ENCODE data around the gene MED13L.

Gene MED13L

GRCh38 chr12:116184763-116185162 is 92.7 kb downstream of the MED13L start:
- no peak for DNase-seq (ENCODE audit: low read depth, low spot score)

GRCh38 chr12:116183741-116184141 is 93.8 kb downstream of the MED13L start:
- DNase-seq (ENCODE audit: low read depth, low spot score), result no peak

- DNase-seq (ENCODE audit: low read depth, low spot score), result no peak
Observed at GRCh38 chr12:116182359-116183063, 95.0 kb downstream of the MED13L start.

DNA sequence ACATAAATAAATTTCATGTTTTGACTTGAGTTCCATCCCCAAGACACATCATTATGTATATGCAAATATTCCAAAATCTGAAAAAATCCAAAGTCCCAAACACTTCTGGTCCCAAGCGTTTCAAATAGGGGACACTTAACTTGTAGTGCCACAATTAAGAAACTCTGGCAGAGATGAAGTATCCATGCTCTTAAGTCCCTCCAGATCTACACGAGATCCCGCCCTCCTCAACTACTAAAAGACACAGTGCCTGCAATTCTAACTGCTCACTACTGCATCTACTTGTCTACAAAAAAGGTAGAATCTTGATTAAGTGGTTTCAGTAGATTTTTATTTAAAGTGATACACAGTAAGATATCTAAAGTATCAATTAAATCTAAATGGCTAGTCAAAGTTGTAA is 97.0 kb downstream of the MED13L start:
- no peak for DNase-seq (ENCODE audit: low read depth, low spot score)

GRCh38 chr12:116179384-116179783 is 98.1 kb downstream of the MED13L start:
- DNase-seq (ENCODE audit: low read depth, low spot score), result no peak

DNA sequence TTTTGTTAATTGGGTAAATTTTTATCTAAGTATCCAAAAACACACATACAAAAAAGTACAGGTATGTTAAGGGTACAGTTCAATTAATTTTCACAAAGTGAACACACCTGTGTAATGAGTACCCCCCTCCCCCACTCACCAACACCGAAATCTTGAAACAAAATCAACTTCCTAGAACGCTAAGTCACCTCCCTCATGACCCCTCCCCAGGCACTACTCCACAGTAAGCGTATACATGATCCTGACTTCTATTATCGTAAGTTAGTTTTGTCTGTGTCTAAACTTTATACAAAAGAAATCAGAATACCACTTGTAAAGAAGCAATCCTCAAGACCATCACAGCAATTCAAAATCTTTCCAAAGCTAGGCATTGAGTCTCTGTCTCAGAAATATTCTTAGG is 100.5 kb downstream of the MED13L start:
- no peak for DNase-seq (ENCODE audit: low read depth, low spot score)

DNA sequence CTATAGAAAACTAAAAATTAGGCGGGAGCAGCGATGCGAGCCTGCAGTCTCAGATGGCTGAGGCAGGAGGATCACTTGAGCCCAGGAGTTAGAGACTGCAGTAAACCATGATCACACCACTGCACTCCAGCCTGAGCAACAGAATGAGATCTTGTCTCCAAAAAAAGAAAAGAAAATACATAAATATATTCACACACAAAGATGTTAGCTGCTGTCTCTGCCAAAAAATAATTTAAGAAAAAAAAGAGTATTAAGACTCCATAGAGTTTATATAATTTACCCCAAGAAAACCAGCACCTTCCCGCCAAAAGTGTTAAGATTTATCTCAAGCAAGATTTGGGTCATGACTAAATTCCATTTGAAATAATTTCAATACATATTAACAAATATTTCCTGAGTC is 102.6 kb downstream of the MED13L start:
- no peak for DNase-seq (ENCODE audit: low read depth, low spot score)

DNA sequence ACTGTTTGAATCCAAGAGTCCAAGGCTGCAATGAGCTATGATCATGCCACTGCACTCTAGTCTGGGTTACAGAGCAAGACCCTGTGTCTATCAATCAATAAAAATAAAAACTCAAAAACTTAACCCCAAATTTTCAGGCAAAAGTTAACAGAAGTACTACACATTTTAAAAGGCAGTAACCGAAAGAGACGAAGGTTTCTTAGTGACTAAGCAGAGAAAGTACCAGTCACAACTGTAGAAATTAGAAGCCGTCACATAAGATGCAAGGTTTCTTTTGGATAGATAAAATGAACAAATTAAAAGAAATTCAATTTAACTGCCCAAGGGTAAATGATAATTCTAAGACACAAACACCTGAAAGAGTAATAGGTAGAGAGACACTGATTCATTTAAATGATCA is 103.5 kb downstream of the MED13L start:
- DNase-seq (ENCODE audit: low read depth, low spot score), result no peak

DNA sequence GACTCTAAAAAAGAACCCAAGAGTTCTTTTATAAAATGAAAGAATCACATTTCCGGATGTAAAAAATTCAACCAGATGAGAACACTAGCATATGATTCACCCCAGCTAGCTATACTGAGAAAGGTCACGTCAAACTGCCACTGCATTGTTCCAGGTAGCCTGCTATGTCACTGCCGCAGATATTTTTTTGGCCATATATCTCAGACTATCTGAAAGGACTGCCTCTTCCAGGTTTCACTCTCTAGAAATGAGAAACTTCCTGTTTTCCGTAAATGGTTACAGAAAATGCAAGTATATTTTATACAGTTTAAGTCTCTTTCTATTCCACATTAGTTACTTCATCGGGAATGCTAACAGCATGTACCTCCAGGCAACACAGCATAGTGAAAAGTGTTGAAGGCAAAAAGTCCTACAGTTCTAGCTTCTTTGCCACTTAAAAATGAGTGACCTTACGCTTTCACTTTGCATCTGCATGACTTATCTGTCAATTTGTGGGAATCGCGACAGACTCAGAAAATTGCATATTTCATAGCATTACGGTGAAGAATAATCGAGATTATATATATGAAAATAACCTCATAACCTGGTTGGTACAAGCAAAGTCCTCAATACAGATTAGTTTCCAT is 105.2 kb downstream of the MED13L start:
- DNase-seq (ENCODE audit: low read depth, low spot score), result no peak

- DNase-seq (ENCODE audit: low read depth, low spot score), result no peak
Observed at GRCh38 chr12:116171549-116171948, 105.9 kb downstream of the MED13L start.

DNA sequence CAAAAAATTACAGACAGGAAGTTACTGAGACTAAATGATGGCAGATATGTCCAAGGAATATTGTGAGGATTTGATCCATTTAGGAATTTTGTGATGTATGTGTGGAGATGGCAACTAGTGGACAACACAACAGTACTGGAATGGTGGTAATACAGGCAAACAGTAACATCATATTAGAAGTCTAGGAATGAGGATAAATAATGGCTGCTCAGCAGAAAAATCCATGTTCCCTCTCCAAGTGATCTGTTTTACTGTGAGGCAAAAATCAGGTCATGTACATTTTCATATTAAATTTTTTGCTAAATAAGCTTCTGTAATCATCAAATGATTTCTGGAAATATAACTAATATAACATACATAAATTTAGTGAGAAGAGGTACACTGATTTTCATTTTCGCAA is 108.4 kb downstream of the MED13L start:
- DNase-seq (ENCODE audit: low read depth, low spot score), result no peak

DNA sequence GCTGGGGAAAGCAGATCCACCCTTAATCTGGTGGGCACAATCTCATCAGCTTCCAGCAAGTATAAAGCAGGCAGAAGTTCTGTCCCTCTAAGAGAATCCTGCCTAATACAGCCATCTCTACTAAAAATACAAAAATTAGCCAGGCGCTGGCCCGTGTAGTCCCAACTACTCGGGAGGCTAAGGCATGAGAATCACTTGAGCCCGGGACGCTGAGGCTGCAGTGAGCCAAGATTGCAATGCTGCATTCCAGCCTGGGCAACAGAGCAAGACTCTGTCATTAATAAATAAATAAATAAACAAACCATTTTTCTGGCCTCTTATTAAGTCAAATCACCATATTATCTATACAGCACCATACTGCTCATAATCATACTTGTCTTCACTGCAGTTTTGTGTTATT is 111.2 kb downstream of the MED13L start:
- DNase-seq (ENCODE audit: low read depth, low spot score), result no peak

DNA sequence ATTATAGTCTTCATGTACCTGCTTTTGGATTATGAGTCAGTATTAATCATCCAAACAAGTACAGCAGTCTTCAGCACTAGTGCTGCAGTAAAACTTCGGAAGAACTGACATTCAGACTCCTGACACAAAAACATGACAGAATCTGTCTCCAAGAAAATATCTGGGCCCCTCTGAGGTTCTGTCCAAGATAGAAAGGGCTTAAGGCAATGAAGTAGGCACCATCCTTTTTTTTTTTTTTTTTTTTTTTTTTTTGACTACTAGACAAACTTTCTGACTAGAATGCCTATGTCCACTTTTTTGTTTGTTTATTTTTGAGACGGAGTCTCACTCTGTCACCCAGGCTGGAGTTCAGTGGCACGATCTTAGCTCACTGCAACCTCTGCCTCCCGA is 112.5 kb downstream of the MED13L start:
- no peak for DNase-seq (ENCODE audit: low read depth, low spot score)

- DNase-seq (ENCODE audit: low read depth, low spot score), result no peak
Observed at GRCh38 chr12:116164250-116165035, 113.0 kb downstream of the MED13L start.

DNA sequence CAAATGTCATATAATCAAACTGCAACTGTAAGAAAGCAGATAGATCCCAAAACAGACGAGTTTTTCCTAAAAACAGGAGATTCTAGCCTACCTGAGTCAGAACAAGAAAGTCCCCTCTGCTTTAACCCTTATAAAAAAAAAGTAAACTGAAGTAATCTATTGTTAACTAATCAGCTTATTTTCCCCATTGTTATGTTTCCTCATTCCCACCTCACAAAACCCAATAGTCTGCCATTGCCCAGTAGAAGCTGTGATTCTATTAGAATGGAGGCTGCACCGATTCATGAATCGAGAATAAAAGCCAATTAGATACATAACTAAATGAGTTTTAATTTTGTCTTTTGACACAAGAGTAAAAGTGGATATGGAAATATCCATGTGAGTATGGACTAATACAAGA is 115.4 kb downstream of the MED13L start:
- DNase-seq (ENCODE audit: low read depth, low spot score), result no peak

DNA sequence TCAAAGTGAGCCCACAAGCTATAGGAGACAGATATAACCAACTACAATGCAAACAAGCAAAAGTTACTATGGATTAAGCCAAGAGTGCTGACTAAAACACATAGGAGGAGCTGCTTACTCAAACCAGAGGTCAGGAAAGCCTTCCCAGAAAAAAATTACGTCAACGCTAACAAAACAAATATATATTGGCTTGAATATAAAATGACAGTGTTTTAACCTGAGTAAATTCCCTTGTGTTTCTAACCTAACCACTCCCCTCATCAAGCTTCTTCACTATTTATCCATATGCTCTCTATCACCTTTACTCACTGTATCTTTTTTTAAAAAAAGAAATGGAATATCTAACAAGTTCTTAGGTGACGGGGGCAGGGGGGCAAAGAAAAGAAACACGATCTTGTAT is 115.9 kb downstream of the MED13L start:
- no peak for DNase-seq (ENCODE audit: low read depth, low spot score)

GRCh38 chr12:116160883-116161458 is 116.5 kb downstream of the MED13L start:
- no peak for DNase-seq (ENCODE audit: low read depth, low spot score)

DNA sequence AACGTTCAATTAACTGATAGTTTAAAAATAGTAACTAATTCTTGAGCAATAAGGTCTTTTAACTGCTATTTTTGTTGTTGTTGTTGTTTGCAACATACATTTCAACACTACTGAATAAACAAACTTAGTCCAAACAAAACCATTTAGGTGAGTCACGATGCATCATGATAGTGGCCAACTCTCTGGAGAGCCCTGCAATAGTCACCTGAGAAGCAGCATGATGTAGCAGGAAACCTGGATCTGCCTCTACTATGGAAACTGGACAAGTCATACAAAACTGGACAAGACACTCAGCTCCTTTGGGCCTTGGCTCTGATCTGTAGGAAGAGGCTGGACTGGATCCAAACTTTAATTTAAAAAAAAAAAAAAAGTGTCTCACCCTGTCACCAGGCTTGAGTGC is 117.3 kb downstream of the MED13L start:
- DNase-seq (ENCODE audit: low read depth, low spot score), result no peak

GRCh38 chr12:116159593-116160200 is 117.8 kb downstream of the MED13L start:
- no peak for DNase-seq (ENCODE audit: low read depth, low spot score)

DNA sequence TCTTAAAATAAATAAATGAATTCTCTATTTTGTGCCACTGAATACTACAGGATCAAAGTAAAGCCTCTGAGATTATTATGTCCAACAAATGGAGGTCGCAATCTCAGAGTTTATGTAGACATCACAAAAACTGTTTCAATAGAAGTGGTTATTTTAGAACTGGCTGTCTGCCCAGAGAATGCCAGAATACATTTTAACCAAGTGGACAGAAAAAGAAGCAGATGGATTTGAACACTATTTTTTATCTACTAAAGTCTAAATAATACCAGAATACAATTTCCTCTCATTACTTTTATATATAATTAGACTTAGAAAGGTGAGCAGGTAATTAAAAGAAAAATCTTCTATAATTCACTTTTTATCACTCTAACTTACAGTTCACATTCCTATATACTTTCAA is 118.3 kb downstream of the MED13L start:
- no peak for DNase-seq (ENCODE audit: low read depth, low spot score)

DNA sequence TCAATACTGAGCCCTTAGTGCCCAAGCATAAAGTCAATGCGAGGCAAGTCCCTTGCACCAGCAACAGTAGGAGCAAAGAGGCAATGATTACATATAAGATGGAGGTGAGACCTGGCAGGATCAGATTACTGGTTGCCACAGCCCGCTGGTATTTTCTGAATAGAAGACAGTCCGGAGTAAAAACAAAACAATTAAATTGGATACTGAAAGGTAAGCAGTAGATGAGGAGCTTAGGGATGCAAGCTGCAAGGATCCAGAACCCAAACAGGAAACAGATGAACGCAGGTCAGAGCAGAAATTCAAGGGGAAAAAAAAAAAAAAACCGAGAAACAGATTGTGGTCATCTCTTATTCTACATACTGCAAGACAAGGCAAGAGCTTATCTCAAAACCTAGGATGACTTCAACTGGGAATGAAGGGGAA is 119.6 kb downstream of the MED13L start:
- no peak for DNase-seq (ENCODE audit: low read depth, low spot score)

DNA sequence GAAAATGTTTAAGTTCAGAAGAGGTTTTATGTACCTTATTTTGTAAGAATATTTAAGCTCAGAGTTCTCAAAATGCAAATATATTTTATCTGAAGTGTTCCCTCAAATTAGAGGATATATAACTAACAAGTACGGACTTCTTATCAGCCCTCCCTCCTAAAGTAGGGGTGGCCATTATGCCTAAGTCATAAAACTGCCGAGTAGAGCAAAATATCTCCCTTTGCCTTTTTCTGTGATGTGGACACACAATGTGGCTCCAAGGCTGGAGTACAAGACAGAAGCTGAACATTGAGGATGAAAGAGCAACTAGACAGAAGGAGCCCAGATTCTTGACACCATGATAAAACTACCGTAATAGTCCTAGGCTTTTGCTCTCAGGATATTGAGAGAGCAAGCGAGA is 120.9 kb downstream of the MED13L start:
- no peak for DNase-seq (ENCODE audit: low read depth, low spot score)

Data from iPS DF 19.7 (cell line).